Stimulated activated naive CD4-positive, alpha-beta T cell treated with Interleukin-2 at 50 U/mL for 16 hours (primary cell): ENCODE data around the gene AMOTL1.

ENCODE experiments used
- DNase-seq: peaks from one replicate; lab custom pipeline; 2025; lab: John Stamatoyannopoulos, UW

Gene AMOTL1, protein sequence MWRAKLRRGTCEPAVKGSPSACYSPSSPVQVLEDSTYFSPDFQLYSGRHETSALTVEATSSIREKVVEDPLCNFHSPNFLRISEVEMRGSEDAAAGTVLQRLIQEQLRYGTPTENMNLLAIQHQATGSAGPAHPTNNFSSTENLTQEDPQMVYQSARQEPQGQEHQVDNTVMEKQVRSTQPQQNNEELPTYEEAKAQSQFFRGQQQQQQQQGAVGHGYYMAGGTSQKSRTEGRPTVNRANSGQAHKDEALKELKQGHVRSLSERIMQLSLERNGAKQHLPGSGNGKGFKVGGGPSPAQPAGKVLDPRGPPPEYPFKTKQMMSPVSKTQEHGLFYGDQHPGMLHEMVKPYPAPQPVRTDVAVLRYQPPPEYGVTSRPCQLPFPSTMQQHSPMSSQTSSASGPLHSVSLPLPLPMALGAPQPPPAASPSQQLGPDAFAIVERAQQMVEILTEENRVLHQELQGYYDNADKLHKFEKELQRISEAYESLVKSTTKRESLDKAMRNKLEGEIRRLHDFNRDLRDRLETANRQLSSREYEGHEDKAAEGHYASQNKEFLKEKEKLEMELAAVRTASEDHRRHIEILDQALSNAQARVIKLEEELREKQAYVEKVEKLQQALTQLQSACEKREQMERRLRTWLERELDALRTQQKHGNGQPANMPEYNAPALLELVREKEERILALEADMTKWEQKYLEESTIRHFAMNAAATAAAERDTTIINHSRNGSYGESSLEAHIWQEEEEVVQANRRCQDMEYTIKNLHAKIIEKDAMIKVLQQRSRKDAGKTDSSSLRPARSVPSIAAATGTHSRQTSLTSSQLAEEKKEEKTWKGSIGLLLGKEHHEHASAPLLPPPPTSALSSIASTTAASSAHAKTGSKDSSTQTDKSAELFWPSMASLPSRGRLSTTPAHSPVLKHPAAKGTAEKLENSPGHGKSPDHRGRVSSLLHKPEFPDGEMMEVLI

GRCh38 chr11:94767701-94768601, at the start of gene AMOTL1:
AMOTL1 (plus strand) TSS chr11:94768356; CDS start chr11:94768512, 156 bp downstream.
- no peak for DNase-seq

DNA sequence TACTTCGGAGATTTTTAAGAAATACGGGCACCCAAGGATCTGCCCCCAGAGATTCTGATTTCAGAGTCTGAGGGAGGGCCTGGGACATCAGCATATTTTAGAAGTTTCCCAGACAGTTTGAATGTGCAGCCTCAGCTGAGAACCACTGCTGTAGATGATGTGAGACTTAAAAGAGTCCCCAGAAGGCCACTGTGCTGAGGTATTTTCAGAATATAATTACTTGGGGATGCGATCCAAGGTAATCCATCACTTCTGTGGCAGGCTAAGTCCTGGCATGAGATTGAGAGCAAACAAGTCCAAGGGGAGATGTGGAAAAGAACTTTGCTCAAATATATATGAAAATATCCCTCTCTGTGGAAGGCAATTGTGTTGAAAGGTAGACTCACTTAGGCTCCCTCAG, 48.3 kb upstream of the AMOTL1 start:
- DNase-seq = no peak

GRCh38 chr11:94721565-94722292, 46.4 kb upstream of the AMOTL1 start:
- no peak for DNase-seq

DNA sequence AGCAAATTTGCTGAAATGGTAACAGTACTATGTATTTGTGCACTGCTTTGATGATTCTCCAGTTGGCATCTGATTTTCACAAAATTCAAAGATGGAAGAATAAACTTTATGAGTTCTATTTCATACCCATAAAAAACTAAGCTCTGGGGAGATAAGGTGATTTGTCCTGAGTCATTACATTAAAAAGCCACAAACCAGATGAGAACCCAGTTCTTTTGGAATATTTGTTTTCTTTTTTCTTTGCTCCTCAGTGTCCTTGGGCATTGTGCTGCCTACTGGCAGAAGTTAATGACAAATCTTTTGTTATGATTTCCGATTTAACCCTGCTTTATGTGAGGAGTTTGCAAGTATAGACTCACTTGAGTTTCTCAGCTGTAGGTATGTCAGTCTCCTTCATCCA, 45.4 kb upstream of the AMOTL1 start:
- DNase-seq = no peak

- DNase-seq = no peak
Measured at GRCh38 chr11:94725097-94725496, 43.1 kb upstream of the AMOTL1 start.

DNA sequence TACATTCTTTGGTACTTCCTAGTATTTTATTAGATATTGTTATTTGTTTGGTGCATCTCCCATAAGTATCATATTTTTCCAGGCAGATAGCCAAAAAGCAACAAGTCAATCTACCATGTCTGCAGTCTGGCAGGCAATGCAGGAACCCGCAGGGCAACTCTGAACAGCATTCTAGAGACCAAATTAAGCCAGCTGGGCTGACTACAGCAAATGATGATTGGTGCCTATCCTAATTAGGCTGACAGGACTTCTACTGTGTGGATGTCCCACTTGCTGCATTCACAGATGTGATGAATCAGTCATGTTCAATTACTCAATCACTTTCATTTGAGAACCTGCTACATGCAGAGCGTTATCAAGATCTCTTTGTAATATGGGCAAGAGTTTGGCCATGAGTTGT, 40.3 kb upstream of the AMOTL1 start:
- no peak for DNase-seq

DNA sequence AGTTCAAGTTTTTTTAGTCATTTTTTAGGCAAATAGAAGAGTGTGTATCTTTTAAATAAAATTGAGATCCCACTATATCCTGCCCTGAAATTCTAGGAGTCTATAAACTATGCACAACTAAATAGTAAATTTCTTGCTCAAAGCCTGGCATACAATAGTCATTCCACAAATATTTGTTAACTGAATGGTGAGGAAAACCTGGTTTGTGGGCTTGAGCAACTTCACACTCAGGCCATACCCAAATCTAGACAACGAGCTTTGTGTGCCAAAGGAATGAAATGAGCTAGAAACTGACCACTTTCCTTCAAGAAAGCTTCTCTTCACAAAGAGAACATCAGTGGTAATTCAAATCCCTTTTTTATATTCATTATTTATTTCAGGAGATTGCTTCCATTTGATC, 39.6 kb upstream of the AMOTL1 start:
- DNase-seq = no peak

DNA sequence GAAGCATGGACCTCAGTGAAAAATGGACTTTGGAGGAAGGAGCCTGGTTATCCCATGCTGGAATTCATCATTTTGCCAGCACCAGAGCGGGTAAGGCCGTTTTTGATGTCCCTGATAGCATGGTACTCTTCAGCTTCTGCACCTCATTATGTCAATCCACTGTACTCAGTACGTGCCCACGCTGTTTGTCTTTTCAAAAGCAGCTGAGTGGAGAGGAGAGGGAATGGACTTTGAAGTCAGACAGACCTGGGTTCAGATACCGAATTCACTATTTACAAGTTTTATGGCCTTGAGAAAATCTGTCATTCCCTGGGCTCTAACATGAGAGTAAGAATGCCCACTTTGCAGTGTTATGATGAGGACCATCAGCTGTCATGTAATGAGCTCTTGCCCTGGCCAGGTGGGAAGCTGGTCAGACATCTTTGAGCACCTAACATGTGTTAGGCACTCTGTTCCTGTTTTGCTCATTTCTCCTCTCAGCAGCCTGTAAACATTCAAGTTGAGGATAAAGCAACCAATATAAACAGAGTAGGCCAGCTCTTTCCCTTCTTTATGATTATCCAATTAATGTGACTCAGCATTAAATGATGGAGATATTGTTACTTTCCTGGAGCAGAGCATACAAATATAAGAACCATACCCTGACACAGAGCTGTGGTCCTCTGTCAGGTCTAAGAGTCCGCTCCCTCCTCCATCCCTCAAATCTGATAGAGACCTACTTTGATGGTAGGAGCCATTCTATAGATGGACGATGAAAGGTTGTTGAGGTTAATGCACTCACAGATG, 39.0 kb upstream of the AMOTL1 start:
- no peak for DNase-seq

DNA sequence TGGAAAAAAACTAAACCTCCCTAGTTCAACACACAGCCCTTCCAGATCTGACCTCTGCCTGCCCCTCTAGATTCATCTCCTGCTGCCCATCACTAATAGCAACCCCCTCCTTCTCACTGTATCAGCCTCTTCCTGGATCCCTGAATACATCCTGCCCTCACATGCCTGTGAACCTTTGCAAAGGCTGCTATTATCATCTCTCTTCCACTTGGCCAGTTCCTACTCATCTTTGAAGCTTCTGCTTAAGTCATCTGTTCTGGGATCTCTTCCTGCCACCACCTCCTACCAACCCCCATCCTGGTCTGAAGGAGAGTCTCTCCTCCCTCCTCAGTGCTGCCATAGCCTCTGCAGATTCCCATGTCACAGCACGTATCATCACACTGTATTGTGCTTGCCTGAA, 38.0 kb upstream of the AMOTL1 start:
- no peak for DNase-seq

DNA sequence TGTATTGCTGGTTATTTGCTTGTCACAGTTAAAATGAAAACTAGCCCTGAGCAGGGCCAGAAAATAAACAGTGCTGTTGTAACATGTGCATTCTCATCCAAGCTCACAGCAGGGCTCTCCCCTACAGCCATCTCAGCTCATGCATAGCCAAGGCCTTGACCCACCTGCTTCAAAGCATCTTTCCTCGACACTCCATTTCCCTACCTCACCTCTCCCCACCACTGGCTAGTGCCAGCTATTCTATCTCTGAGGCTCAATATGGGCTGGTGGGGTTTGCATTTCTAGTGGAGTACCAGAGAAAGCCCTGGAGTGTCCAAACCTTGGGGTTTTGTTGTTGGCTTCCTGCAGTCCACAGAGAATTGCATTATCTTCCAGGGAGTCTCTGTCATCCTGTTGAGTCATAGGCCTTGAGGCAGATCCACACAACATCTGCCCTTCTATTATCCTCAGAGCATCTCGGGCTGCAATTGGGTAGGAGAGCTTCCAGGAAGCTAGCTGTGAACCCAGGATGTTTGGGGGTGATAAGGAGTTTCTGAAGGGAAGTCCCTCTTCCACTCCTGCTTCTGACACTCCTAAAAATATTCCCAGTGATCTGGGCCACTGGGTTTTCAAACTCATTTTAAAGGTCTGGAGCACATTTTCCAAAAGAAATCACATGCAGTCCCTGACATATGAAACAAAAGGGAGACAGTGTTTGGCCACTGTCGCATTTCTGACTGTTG, 36.1 kb upstream of the AMOTL1 start:
- no peak for DNase-seq

- no peak for DNase-seq
Measured at GRCh38 chr11:94732617-94733281, 35.4 kb upstream of the AMOTL1 start.

DNA sequence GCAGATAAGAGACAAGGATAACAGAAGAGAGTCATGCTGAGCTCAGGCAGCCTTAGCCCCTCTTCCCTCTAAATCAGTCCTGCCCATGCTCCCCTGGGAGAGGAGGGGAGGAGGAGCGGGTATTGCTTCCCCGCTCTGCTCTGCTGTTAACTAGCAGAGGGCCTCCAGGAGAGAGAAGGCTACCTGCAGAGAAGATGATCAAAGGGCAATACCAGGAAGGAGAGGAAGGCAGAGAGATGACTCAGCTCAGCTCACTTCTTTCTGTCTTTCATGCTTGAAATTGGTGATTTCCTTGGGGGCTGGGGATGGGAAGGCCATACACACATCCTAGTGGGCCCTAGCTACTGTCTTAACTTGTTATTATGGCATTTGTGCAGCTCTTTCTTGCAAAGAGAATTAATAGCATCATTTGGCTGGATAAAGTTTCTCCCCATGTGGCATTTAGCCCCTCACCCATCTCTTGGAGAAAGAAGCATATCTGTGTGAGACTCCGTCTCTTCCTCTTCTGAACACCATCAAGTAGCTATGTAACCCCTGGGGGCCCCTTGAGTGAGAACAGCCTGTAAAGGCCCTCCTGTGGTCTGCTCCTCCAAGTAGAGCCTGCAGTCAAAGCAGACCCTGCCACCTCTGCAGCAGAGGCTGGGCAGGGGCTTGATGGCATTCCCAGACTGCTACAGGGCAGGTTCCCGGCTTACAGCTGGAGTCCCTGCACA, 33.4 kb upstream of the AMOTL1 start:
- no peak for DNase-seq

DNA sequence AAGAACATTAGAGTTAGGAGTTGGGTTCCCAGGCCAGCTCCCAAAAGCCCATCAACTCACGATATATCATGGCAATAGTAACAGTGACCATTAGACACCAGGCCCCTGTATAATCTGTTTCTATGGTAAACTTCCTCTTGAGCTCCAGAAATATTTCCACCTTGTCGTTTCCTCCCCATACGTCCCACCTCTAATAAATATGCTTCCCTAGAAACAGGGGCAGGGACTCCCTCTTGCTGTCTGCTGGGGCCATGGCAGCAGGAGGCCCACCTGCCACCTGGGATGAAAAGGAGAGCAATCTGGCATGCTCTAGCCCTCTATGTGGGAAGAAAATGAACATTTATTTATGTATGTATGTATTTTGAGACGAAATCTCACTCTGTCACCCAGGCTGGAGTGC, 32.2 kb upstream of the AMOTL1 start:
- DNase-seq = no peak

- no peak for DNase-seq
Measured at GRCh38 chr11:94737171-94737611, 31.0 kb upstream of the AMOTL1 start.

DNA sequence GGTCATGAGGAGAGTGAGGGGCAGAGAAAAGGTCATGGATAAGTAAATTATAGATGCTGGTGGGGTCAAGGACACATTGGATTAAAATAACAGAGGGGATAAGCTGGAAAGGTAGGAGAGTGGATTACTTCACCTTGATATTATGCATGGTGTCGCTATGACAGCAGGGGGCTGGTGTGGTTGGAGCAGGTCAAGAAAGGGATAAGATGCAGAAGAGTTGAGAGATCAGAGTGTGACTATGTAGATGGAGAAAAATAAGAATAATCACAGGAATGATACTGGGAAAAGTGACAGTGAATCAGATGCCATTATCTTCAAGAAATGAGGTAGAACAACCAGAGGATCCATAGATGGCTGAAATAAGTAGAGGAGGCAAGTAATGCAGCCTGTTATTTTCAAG, 29.4 kb upstream of the AMOTL1 start:
- no peak for DNase-seq

DNA sequence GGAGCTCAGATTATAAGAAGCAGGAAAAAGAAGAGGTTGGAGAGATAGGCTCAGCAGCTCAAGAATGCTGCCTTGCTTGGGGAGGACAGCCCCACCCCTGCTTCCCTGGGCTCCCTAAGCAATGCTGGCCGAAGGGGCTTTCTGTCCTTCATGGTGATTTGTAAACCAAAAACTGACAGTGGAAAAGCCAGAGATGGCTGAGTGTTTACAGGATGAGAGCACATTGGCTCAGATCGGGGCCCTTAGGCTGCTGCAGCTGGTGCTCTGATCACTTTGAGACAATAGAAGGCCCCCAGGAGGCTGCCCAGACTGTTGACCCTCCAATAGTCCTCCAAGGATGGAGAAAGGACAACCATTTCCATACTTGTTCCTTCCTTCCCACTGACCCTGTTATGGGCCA, 28.8 kb upstream of the AMOTL1 start:
- no peak for DNase-seq

DNA sequence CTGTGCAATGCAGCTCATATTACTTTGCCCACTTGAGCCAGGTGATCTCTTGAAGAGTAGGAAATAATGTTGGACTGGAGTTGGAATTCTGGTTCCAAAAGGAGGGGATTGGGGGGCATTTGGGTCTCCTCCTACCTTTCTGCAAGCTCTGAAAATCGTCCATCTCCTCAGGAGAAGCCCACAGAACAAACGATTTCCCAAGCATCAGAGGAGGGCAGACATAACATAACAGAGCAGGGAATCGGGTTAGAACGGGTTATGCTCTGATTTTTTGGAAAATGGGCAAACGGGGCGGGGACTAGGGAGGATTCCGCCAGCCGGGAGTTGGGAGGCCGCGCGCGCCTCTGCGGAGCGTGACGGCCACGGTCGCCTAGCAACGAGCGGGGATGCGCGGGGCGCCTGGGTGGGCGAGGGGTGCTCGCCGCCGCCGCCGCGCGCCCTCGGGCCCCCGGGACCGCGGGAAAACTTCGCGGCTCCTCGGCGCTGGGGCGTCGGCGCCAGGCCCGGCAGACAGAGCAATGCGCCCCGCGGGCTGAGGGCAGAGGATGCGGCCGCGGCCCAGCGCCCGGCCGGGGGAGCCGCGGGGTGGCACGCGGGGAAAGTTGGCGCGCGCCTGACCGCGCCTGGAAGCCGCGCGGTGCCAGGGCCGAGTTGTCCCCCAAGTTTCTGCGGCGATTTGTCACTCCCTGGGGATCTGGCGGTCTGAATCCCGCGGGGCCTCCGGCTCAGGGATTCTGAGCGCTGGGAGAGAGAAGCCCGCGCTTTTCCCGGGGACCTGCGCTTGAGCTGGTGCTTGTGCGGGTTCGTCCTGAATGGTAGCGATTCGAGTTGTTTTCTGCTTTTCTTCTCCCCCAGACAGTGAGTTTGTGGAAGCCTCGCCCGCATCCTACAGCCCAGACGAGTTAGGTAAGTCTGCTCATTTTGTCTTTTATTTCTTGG, 27.8 kb upstream of the AMOTL1 start:
- no peak for DNase-seq
